Neutrophil (primary cell): ENCODE data around the gene JADE3.

ENCODE experiments used
- H3K27ac ChIP-seq: fragments of 200-600 bp; sonication (generic); 2 replicates; pipeline ENCODE4 v1.5.1; 2016; ENCODE audit warnings: mild to moderate bottlenecking, moderate library complexity
- H3K27me3 ChIP-seq: fragments of 200-600 bp; sonication (generic); 2 replicates; pipeline ENCODE4 v1.6.0; 2016; ENCODE audit warnings: mild to moderate bottlenecking
- H3K36me3 ChIP-seq: fragments of 200-600 bp; sonication (generic); 2 replicates; pipeline ENCODE4 v1.5.1; 2017
- H3K4me1 ChIP-seq, 2 experiments: fragments of 200-600 bp in 1 of 2; sonication (generic) in 1 of 2; 1 replicate in 1 of 2; 2 replicates in 1 of 2; pipeline versions ENCODE4 v1.5.1 to v1.6.1; 2013 to 2016; ENCODE audit warnings: low read depth in 1 of 2, low read length in 1 of 2, mild to moderate bottlenecking in 1 of 2, moderate library complexity in 1 of 2; ENCODE audit not compliant: control insufficient read depth in 1 of 2, insufficient read depth in 1 of 2
- H3K4me3 ChIP-seq, 2 experiments: fragments of 200-600 bp in 1 of 2; sonication (generic) in 1 of 2; 1 replicate in 1 of 2; 2 replicates in 1 of 2; pipeline ENCODE4 v1.5.1; 2013 to 2016; ENCODE audit warnings: low read depth in 1 of 2, low read length in 1 of 2, mild to moderate bottlenecking in 1 of 2, moderate library complexity in 1 of 2
- H3K9me3 ChIP-seq: fragments of 200-600 bp; sonication (generic); 2 replicates; pipeline ENCODE4 v1.5.1; 2016
- TF ChIP-seq, protein P1 (sequence below): fragments of 200-600 bp; sonication (generic); IDR thresholded peaks from 2 replicates; pipeline ENCODE4 v1.5.1; 2016; ENCODE audit warnings: antibody characterized with exemption

Gene JADE3

GRCh38 chrX:47091149-47091775, 179.0 kb downstream of the JADE3 start:
- Histone ChIP-seq H3K4me1 (no peaks in the 10 kb centered on the region), H3K9me3 (no peaks in the 10 kb centered on the region), H3K27me3 (no peaks in the 10 kb centered on the region), H3K27ac (no peak overlapping the region), H3K4me3 (no peak overlapping the region), H3K36me3 (no peaks in the 10 kb centered on the region)
- TF ChIP-seq, protein P1, sequence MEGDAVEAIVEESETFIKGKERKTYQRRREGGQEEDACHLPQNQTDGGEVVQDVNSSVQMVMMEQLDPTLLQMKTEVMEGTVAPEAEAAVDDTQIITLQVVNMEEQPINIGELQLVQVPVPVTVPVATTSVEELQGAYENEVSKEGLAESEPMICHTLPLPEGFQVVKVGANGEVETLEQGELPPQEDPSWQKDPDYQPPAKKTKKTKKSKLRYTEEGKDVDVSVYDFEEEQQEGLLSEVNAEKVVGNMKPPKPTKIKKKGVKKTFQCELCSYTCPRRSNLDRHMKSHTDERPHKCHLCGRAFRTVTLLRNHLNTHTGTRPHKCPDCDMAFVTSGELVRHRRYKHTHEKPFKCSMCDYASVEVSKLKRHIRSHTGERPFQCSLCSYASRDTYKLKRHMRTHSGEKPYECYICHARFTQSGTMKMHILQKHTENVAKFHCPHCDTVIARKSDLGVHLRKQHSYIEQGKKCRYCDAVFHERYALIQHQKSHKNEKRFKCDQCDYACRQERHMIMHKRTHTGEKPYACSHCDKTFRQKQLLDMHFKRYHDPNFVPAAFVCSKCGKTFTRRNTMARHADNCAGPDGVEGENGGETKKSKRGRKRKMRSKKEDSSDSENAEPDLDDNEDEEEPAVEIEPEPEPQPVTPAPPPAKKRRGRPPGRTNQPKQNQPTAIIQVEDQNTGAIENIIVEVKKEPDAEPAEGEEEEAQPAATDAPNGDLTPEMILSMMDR: no peak

DNA sequence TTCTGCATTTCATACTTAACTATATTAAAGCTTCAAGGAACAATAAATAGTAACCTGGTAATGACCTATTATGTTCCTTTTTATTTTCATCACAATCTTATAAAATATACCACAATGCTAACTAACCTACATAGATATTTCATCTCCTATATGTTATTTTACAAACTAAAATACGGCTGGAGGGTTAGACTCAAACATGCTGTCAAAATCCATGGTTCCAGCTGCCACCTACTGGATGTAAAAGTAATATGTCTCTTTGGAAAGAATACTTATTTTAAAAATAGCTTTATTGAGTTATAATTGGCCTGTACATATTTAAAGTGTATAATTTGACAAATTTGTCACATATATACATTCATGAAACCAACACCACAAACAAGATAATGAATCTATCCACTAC, 181.0 kb downstream of the JADE3 start:
- Histone ChIP-seq H3K4me1 (no peaks in the 10 kb centered on the region), H3K36me3 (no peaks in the 10 kb centered on the region), H3K4me3 (no peak overlapping the region), H3K27ac (no peak overlapping the region), H3K27me3 (no peaks in the 10 kb centered on the region), H3K9me3 (no peaks in the 10 kb centered on the region)
- TF ChIP-seq, protein P1: no peak

- H3K9me3 ChIP-seq: no peaks in the 10 kb centered on the region
- no peak overlapping the region for H3K4me3 ChIP-seq
- H3K27me3 ChIP-seq: no peaks in the 10 kb centered on the region
- H3K27ac ChIP-seq: no peak overlapping the region
- no peaks in the 10 kb centered on the region for H3K4me1 ChIP-seq
- TF ChIP-seq, protein P1: no peak
- H3K36me3 ChIP-seq: no peaks in the 10 kb centered on the region
Observed at GRCh38 chrX:47093860-47094259, 181.6 kb downstream of the JADE3 start.

- H3K4me3 ChIP-seq: no peak overlapping the region
- no peak overlapping the region for H3K27ac ChIP-seq
- TF ChIP-seq, protein P1: no peak
- H3K36me3 ChIP-seq: no peaks in the 10 kb centered on the region
- H3K27me3 ChIP-seq: no peaks in the 10 kb centered on the region
- H3K4me1 ChIP-seq: no peaks in the 10 kb centered on the region
- no peaks in the 10 kb centered on the region for H3K9me3 ChIP-seq
Observed at GRCh38 chrX:47097018-47097417, 184.8 kb downstream of the JADE3 start.

- no peaks in the 10 kb centered on the region for H3K36me3 ChIP-seq
- no peaks in the 10 kb centered on the region for H3K4me1 ChIP-seq
- H3K27me3 ChIP-seq: no peaks in the 10 kb centered on the region
- TF ChIP-seq, protein P1: no peak
- no peaks in the 10 kb centered on the region for H3K9me3 ChIP-seq
- H3K4me3 ChIP-seq: no peak overlapping the region
- H3K27ac ChIP-seq: no peak overlapping the region
Observed at GRCh38 chrX:47098338-47099094, 186.3 kb downstream of the JADE3 start.
